Heart left ventricle (tissue), 13 donors: ENCODE measurements around the gene BMP2K.

Experiments
- POLR2A ChIP-seq, 2 donors: fragments of 450-650 bp; IDR thresholded peaks; one replicate each; pipeline ENCODE4 v1.6.1; 2017; ENCODE audit warnings: antibody characterized with exemption in 2 of 2, mild to moderate bottlenecking in 2 of 2, moderate library complexity in 2 of 2
- TF ChIP-seq, protein P1 (sequence below), 12 donors: fragments of 200-600 bp; sonication (generic) in 4 of 12; IDR thresholded peaks; one replicate each; pipeline versions ENCODE4 v1.5.0 to v1.8.0; 2018 to 2022; ENCODE audit warnings: antibody characterized with exemption in 12 of 12, mild to moderate bottlenecking in 5 of 12
- donor health status: ischemic (EF 13 %, LVEDD 7.1; RV severe dilation, severe dysfunction).
- donor health status: DM: no; HTN: yes; CAD: no.
- donor health status: DM: no; HTN: no; CAD: no.
- donor health status: ischemic (EF 25% LVEDD 6.9; RV normal size, moderate dysfunction).
- donor health status: ischemic (EF 25% LVEDD 5.7; RV mildly dilated, moderate dysfunction).
- donor health status: ischemic (EF 35%, LVEDD 5.7; RV mildly dilated, moderate dysfunction).
- donor health status: nonischemic (EF 11% LVEDD 7.7; RV severe dilation, severe dysfunction).
- donor health status: DM: yes; HTN: yes; CAD: no.
- donor health status: PGD.
- donor health status: ischemic (EF 29% LVEDD 5.4; RV normal size, mild dysfunction).
- donor health status: nonischemic (EF 23%, LVEDD 6.1; RV moderate dilation, normal function).

DNA sequence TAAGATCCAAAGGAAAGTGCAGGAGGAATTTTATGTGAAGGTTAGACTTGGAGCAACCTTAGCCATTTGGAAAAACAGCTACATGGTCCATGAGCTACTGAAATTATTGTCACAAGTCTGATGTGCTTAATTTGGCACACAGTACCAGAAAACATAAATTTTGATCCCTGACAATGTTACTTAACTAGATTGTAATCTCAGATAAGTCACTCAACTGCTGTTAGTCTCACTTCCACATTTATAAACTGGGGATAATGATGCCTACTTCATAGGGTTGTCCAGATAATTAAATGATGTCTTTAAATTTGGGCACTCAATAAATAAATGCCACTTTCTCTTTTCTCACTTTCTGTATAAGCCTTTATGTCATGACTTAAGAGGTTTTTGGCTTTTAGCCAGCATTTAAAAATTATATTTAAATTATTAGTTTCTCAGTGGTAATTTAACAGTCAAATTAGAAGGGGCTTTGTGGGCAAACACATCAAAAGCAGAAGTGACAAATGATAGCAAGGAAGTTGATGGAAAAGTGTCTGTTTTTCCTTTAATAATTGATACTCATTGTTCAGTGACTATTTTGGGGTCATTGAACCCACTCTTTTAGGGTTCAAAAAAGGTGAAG is 104.8 kb downstream of the BMP2K start:
- TF ChIP-seq, protein P1, sequence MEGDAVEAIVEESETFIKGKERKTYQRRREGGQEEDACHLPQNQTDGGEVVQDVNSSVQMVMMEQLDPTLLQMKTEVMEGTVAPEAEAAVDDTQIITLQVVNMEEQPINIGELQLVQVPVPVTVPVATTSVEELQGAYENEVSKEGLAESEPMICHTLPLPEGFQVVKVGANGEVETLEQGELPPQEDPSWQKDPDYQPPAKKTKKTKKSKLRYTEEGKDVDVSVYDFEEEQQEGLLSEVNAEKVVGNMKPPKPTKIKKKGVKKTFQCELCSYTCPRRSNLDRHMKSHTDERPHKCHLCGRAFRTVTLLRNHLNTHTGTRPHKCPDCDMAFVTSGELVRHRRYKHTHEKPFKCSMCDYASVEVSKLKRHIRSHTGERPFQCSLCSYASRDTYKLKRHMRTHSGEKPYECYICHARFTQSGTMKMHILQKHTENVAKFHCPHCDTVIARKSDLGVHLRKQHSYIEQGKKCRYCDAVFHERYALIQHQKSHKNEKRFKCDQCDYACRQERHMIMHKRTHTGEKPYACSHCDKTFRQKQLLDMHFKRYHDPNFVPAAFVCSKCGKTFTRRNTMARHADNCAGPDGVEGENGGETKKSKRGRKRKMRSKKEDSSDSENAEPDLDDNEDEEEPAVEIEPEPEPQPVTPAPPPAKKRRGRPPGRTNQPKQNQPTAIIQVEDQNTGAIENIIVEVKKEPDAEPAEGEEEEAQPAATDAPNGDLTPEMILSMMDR (IDR thresholded peaks at IDR 0.05), result no peak
- no peak for TF ChIP-seq POLR2A (IDR thresholded peaks at IDR 0.05)
